Peyer's patch (tissue), 4 donors: ENCODE results near the gene ACACA.

Experiments
- CTCF ChIP-seq, 6 experiments: fragments of 450-650 bp in 4 of 6; fragments of 200-600 bp in 2 of 6; sonication (generic) in 1 of 6; IDR thresholded peaks; one replicate each; pipeline ENCODE4 v1.5.1; 2017 to 2019; ENCODE audit warnings: antibody characterized with exemption in 6 of 6, mild to moderate bottlenecking in 3 of 6, moderate library complexity in 1 of 6
- POLR2A ChIP-seq, 2 donors: fragments of 450-650 bp; IDR thresholded peaks; one replicate each; pipeline ENCODE4 v1.5.1; 2017; ENCODE audit warnings: antibody characterized with exemption in 2 of 2, mild to moderate bottlenecking in 2 of 2, moderate library complexity in 2 of 2

GRCh38 chr17:37291351-37291750 lies 115.3 kb downstream of the ACACA start:
- TF ChIP-seq CTCF (IDR thresholded peaks at IDR 0.05), result no peak
- TF ChIP-seq POLR2A (IDR thresholded peaks at IDR 0.05), result no peak
